Stimulated activated CD4-positive, alpha-beta T cell treated with anti-CD3 and anti-CD28 coated beads, Interleukin-12 subunit alpha, Interleukin-12 subunit beta, amount 100 ng/mL, for 4 hours (primary cell): ENCODE data around the gene ANKRD10.
"Not testable (repeated sequence)": the region's sequence is repeated elsewhere in the genome, so short reads cannot be mapped to it uniquely, and the experiment has no call there.

Source experiments
- DNase-seq: peaks from one replicate; pipeline ENCODE4 v3.0.0-alpha.2; 2020

The ANKRD10 gene

GRCh38 chr13:110860983-110861382 lies 53.9 kb downstream of the ANKRD10 start:
- no peak for DNase-seq

- DNase-seq, result no peak
Measured at GRCh38 chr13:110856942-110857835, 57.7 kb downstream of the ANKRD10 start.

- DNase-seq, result no peak
Measured at GRCh38 chr13:110855363-110855762, 59.5 kb downstream of the ANKRD10 start.

GRCh38 chr13:110854866-110855265 lies 60.0 kb downstream of the ANKRD10 start:
- DNase-seq, result no peak

- DNase-seq, result no peak
Measured at GRCh38 chr13:110853235-110853721, 61.6 kb downstream of the ANKRD10 start.

GRCh38 chr13:110850840-110851239 lies 64.0 kb downstream of the ANKRD10 start:
- DNase-seq, result no peak

- DNase-seq, result no peak
Measured at GRCh38 chr13:110850006-110850405, 64.9 kb downstream of the ANKRD10 start.

- DNase-seq, result no peak
Measured at GRCh38 chr13:110845520-110845919, 69.3 kb downstream of the ANKRD10 start.

GRCh38 chr13:110841846-110842245 lies 73.0 kb downstream of the ANKRD10 start:
- no peak for DNase-seq

- DNase-seq, result no peak
Measured at GRCh38 chr13:110841406-110841805, 73.5 kb downstream of the ANKRD10 start.

- no peak for DNase-seq
Measured at GRCh38 chr13:110838867-110839538, 75.9 kb downstream of the ANKRD10 start.

GRCh38 chr13:110838116-110838515 lies 76.8 kb downstream of the ANKRD10 start:
- no peak for DNase-seq

- not testable (repeated sequence) for DNase-seq
Measured at GRCh38 chr13:110837397-110838061, 77.3 kb downstream of the ANKRD10 start.

- no peak for DNase-seq
Measured at GRCh38 chr13:110836605-110836903, 78.3 kb downstream of the ANKRD10 start.

- DNase-seq, result no peak
Measured at GRCh38 chr13:110835721-110836604, 78.9 kb downstream of the ANKRD10 start.

GRCh38 chr13:110834572-110834971 lies 80.3 kb downstream of the ANKRD10 start:
- DNase-seq, result no peak

- DNase-seq, result no peak
Measured at GRCh38 chr13:110832531-110832930, 82.3 kb downstream of the ANKRD10 start.

- DNase-seq, result no peak
Measured at GRCh38 chr13:110832205-110832479, 82.7 kb downstream of the ANKRD10 start.

GRCh38 chr13:110831437-110832204 lies 83.2 kb downstream of the ANKRD10 start:
- no peak for DNase-seq

- DNase-seq, result no peak
Measured at GRCh38 chr13:110830800-110831371, 84.0 kb downstream of the ANKRD10 start.

- no peak for DNase-seq
Measured at GRCh38 chr13:110830331-110830730, 84.5 kb downstream of the ANKRD10 start.

GRCh38 chr13:110829486-110829885 lies 85.4 kb downstream of the ANKRD10 start:
- DNase-seq, result no peak
